ENCODE results near the gene LRRFIP2. TPM values are rescaled to one million over a fixed set of nuclear protein-coding genes. Genes with fewer than 3 reads are reported as not detected.

Gene LRRFIP2
- total and polyA plus RNA-seq, 2 of the 8 experiments (the other 6 are each of a cell fraction or from before 2014, with no cell fraction given): 8.8 to 25.6 TPM

- no peak overlapping the region for H3K4me3 ChIP-seq (ENCODE audit: extremely low read depth in 1 of 4, insufficient read depth in 2 of 4, low read depth in 3 of 4, low read length in 4 of 4)
- peaks cover 0 to 3% (median 0%) of the 10 kb centered on the region in 4 experiments; a peak in 3 of 7 replicates for H3K4me1 ChIP-seq (replicated peaks in 1 of 4; ENCODE audit: control insufficient read depth in 3 of 4, insufficient read depth in 4 of 4, low read length in 3 of 4)
- no peak overlapping the region for H3K23ac ChIP-seq (ENCODE audit: insufficient read length)
- no peaks in the 10 kb centered on the region for H3K79me1 ChIP-seq (ENCODE audit: low read depth, low read length)
- no peaks in the 10 kb centered on the region for H4K20me1 ChIP-seq (replicated peaks in 1 of 2; ENCODE audit: control insufficient read depth in 1 of 2, insufficient read depth in 2 of 2, low read length in 2 of 2)
- CTCF ChIA-PET (ENCODE audit: partially characterized antibody): interaction anchor here (0.6 to 1.1 kb wide), 3 partner anchors 16 to 39 kb away, joined by 3 read pairs; no protein-coding TSS in a partner anchor
- H3K18ac ChIP-seq (ENCODE audit: extremely low read depth, low read length): no peak overlapping the region
- H2BK15ac ChIP-seq (ENCODE audit: low read length): no peak overlapping the region
- no peaks in the 10 kb centered on the region for H3K36me3 ChIP-seq (ENCODE audit: control insufficient read depth in 2 of 4, insufficient read depth in 4 of 4, low read length in 3 of 4)
- no peak overlapping the region for H3K27ac ChIP-seq (ENCODE audit: low read depth, low read length)
- no peak overlapping the region for H2BK12ac ChIP-seq (ENCODE audit: low read depth, low read length)
- H3K27me3 ChIP-seq (replicated peaks in 1 of 4; ENCODE audit: control insufficient read depth in 3 of 4, extremely low read depth in 1 of 4, insufficient read depth in 3 of 4, low read length in 3 of 4): no peaks in the 10 kb centered on the region
- H2BK5ac ChIP-seq (ENCODE audit: low read depth, low read length): no peak overlapping the region
- H2BK120ac ChIP-seq (replicated peaks; ENCODE audit: low read depth, low read length): no peak overlapping the region
- H2AFZ ChIP-seq (ENCODE audit: low read length): no peak overlapping the region
- DNase-seq (ENCODE audit: low read depth in 1 of 2, low spot score in 2 of 2) (peak in 1 of 2 experiments; percentile 24), FAIRE-seq (no peak)
- H3K23me2 ChIP-seq (ENCODE audit: low read depth, low read length): no peaks in the 10 kb centered on the region
- H3K4me2 ChIP-seq (ENCODE audit: insufficient read depth in 1 of 2, low read depth in 2 of 2, low read length in 2 of 2): no peak overlapping the region
- 85% methylated on average over 7 of the region's 7 CpGs; no CpG with 5 or more reads in 1 of the 2 experiments for WGBS, 2 experiments (ENCODE audit: extremely low coverage in 1 of 2, insufficient coverage in 1 of 2, insufficient read length in 1 of 2, insufficient replicate concordance in 2 of 2, low coverage in 1 of 2, low lambda C conversion rate in 2 of 2, missing lambda C conversion rate in 1 of 2)
- H3K79me2 ChIP-seq (ENCODE audit: control insufficient read depth in 1 of 2, insufficient read depth in 2 of 2, low read length in 2 of 2): peaks cover 0 to 12% of the 10 kb centered on the region in 2 experiments; a peak in 2 of 4 replicates
- no peak overlapping the region for H3K56ac ChIP-seq (replicated peaks; ENCODE audit: insufficient read length, low read depth, low read length)
- no peak overlapping the region for H3K14ac ChIP-seq (ENCODE audit: insufficient read length)
- no peak overlapping the region for H4K5ac ChIP-seq (ENCODE audit: insufficient read length, low read depth, low read length)
- H3K9ac ChIP-seq (replicated peaks in 1 of 4; ENCODE audit: extremely low read depth in 1 of 4, low read depth in 3 of 4, low read length in 3 of 4): no peak overlapping the region
- no peak overlapping the region for H2AK5ac ChIP-seq (ENCODE audit: low read depth, low read length)
- no peak overlapping the region for H4K8ac ChIP-seq (ENCODE audit: extremely low read depth, insufficient read depth, low read length)
- no peaks in the 10 kb centered on the region for H3K9me3 ChIP-seq (ENCODE audit: insufficient read depth in 2 of 2, low read depth in 1 of 2, low read length in 1 of 2)
- H3K4ac ChIP-seq (replicated peaks; ENCODE audit: insufficient read length, low read depth, low read length): no peak overlapping the region
- no peak overlapping the region for H4K91ac ChIP-seq (replicated peaks; ENCODE audit: insufficient read length, low read length)
- H2BK20ac ChIP-seq (ENCODE audit: low read length): no peak overlapping the region
- no peak for TF ChIP-seq CHD1 (IDR thresholded peaks at IDR 0.05; ENCODE audit: low read depth, low read length)
- no peak for TF ChIP-seq SIRT6 (IDR thresholded peaks at IDR 0.05; ENCODE audit: low read length)
- no peak for TF ChIP-seq BCL11A (IDR thresholded peaks at IDR 0.05; ENCODE audit: low read depth in 2 of 2, low read length in 2 of 2)
- TF ChIP-seq KDM5A (IDR thresholded peaks at IDR 0.05; ENCODE audit: low read length): no peak
- TF ChIP-seq POLR2AphosphoS5 (IDR thresholded peaks at IDR 0.05; ENCODE audit: low read depth, low read length): no peak
- TF ChIP-seq FOSL1 (IDR thresholded peaks at IDR 0.05; ENCODE audit: insufficient read depth, low read depth, low read length): no peak
- no peak for TF ChIP-seq RNF2 (IDR thresholded peaks at IDR 0.05; ENCODE audit: borderline replicate concordance, low read depth, low read length, missing control alignments, poor library complexity, severe bottlenecking)
- POLR2A ChIA-PET (ENCODE audit: partially characterized antibody): no interaction called here
These were observed 7.4 kb upstream of the LRRFIP2 start for GRCh38 chr3:37181756-37182155.
